ENCODE data around the gene PHLPP1. TPM values are rescaled to one million over a fixed set of nuclear protein-coding genes. Genes with fewer than 3 reads are reported as not detected.

Gene PHLPP1
- total RNA-seq, 6 experiments from 2014 or later, result 8.6 to 19.3 (median 17.0) TPM

DNA sequence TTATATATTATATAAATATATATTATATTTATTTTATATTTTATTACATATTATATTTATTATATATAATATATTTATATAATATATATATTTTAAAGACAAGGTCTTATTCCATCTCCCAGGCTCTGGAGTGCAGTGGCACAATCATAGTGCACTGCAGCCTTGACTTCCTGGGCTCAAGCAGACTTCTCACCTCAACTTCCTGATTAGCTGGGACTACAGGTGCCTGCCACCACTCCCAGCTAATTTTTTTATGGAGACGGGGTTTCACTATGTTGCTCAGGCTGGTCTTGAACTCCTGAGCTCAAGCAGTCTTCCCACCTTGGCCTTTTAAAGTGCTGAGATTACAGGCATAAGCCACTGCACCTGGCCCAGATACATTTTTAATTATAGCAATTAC is 110.0 kb downstream of the PHLPP1 start:
- ATAC-seq (no peak), DNase-seq (no peak)
- H3K27me3 ChIP-seq, result no peaks in the 10 kb centered on the region
- no peak overlapping the region for H3K27ac ChIP-seq
- intact Hi-C loops (cut with DNase I), result no loop called here
- TF ChIP-seq, protein P1, sequence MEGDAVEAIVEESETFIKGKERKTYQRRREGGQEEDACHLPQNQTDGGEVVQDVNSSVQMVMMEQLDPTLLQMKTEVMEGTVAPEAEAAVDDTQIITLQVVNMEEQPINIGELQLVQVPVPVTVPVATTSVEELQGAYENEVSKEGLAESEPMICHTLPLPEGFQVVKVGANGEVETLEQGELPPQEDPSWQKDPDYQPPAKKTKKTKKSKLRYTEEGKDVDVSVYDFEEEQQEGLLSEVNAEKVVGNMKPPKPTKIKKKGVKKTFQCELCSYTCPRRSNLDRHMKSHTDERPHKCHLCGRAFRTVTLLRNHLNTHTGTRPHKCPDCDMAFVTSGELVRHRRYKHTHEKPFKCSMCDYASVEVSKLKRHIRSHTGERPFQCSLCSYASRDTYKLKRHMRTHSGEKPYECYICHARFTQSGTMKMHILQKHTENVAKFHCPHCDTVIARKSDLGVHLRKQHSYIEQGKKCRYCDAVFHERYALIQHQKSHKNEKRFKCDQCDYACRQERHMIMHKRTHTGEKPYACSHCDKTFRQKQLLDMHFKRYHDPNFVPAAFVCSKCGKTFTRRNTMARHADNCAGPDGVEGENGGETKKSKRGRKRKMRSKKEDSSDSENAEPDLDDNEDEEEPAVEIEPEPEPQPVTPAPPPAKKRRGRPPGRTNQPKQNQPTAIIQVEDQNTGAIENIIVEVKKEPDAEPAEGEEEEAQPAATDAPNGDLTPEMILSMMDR (IDR thresholded peaks at IDR 0.05), result no peak
- no peak for TF ChIP-seq POLR2A (IDR thresholded peaks at IDR 0.05)
- H3K4me1 ChIP-seq, result peaks cover 0 to 4% (median 0%) of the 10 kb centered on the region in 4 donors
- H3K9me3 ChIP-seq, result no peaks in the 10 kb centered on the region
- no peak overlapping the region for H3K4me3 ChIP-seq
- H3K36me3 ChIP-seq, result no peaks in the 10 kb centered on the region
- 100% methylated on average over 1 of the region's 1 CpG for WGBS (ENCODE audit: insufficient coverage, low coverage, low lambda C conversion rate, missing lambda C conversion rate)

DNA sequence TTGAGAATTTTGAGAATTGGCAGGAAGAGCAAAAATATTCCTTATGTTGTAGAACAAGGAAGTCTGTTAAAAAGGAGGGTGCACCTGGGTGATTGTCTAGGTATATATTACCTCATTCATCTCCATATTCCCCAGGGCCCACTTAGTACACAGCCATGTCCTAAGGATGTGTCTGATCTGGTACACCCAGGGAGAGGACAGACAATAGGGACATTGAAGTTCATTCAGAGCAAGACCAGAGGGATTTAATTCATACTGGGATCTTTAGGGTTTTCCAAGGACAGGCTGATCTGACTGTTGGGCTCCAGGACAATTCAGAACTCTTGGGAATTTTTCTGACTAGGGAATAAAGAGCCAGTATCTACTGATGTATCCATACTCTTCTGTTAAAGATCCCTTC is 112.1 kb downstream of the PHLPP1 start:
- Histone ChIP-seq H3K9me3 (no peaks in the 10 kb centered on the region), H3K4me3 (no peak overlapping the region), H3K4me1 (peaks cover 0 to 3% (median 0%) of the 10 kb centered on the region in 4 donors), H3K27me3 (no peaks in the 10 kb centered on the region), H3K36me3 (no peaks in the 10 kb centered on the region), H3K27ac (no peak overlapping the region)
- no peak for DNase-seq
- ATAC-seq, result peak in 1 of 4 donors; percentile 9
- intact Hi-C loops (cut with DNase I), result no loop called here
- TF ChIP-seq, protein P1 (IDR thresholded peaks at IDR 0.05), result no peak
- TF ChIP-seq POLR2A (IDR thresholded peaks at IDR 0.05), result no peak

DNA sequence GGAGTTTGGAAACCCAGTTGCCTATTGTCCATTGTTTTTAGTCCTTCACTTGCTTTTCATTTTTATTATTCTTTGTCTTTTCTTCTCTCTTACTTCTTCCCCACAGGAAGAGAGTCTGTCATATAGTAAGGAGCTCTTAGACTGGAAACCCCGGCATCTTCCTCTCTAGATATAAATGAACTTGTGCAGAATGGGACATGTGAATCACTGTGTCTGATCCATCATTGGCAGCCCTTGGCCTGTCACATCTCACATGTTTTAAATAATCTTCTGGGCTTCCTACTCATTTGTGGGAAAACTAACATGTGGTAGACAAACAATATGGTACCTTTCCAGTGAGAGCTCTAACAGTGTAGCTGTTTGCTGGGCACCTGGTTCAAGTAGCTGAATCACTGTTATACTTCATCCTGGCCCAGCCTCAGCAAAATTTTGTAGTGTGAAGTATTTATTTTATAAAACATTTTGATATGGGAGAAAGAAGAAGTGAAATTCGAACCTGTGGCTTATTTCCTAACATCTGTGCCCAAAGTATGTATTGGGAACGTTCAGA is 112.8 kb downstream of the PHLPP1 start:
- Histone ChIP-seq H3K4me1 (no peaks in the 10 kb centered on the region), H3K27me3 (no peaks in the 10 kb centered on the region), H3K36me3 (no peaks in the 10 kb centered on the region), H3K4me3 (no peak overlapping the region), H3K9me3 (no peaks in the 10 kb centered on the region), H3K27ac (no peak overlapping the region)
- TF ChIP-seq POLR2A (IDR thresholded peaks at IDR 0.05), result no peak
- TF ChIP-seq, protein P1 (IDR thresholded peaks at IDR 0.05), result no peak
- no peak for ATAC-seq
- DNase-seq, result no peak
- WGBS (ENCODE audit: insufficient coverage, low coverage, low lambda C conversion rate, missing lambda C conversion rate), result 51% methylated on average over 3 of the region's 3 CpGs
- intact Hi-C loops (cut with DNase I), result no loop called here

DNA sequence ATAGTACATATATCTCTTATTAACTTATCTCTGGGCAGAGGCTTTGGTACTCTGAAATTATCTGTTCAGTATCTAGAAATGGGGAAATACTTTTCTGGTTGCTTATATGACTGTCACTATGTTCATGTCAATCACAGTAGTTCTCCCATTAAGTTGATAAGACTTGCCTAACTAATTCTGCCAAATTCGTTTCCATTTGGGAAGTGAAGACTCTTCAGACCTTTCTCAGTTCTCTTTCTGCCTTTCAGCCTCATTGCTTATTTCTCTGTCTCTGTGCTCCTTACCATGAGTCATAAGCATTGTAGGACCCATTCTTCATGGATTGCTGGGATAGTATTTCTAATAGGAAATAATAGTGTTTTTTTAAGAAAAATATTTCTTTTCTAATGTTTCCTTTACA is 113.5 kb downstream of the PHLPP1 start:
- ATAC-seq (no peak), DNase-seq (no peak)
- Histone ChIP-seq H3K36me3 (no peaks in the 10 kb centered on the region), H3K4me3 (no peak overlapping the region), H3K27me3 (no peaks in the 10 kb centered on the region), H3K9me3 (no peaks in the 10 kb centered on the region), H3K27ac (no peak overlapping the region), H3K4me1 (no peaks in the 10 kb centered on the region)
- intact Hi-C loops (cut with DNase I), result no loop called here
- 55% methylated on average over 1 of the region's 1 CpG for WGBS (ENCODE audit: insufficient coverage, low coverage, low lambda C conversion rate, missing lambda C conversion rate)
- TF ChIP-seq, protein P1 (IDR thresholded peaks at IDR 0.05), result no peak
- no peak for TF ChIP-seq POLR2A (IDR thresholded peaks at IDR 0.05)

DNA sequence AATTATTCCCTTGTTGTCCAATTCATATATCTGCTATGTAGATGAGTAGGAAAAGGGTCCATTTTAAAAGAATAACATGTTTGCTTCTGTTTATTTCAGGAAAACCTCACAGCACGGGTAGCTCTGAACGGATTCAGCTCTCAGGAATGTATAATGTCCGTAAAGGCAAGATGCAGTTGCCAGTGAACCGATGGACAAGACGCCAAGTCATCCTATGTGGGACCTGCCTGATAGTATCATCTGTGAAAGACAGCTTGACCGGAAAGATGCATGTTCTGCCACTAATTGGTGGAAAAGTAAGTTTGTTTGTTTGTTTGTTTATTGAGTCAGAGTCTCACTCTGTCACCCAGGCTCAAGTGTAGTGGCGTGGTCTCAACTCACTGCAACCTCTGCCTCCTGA is 114.6 kb downstream of the PHLPP1 start:
- H3K4me1 ChIP-seq, result no peaks in the 10 kb centered on the region
- intact Hi-C loops (cut with DNase I), result no loop called here
- H3K27me3 ChIP-seq, result no peaks in the 10 kb centered on the region
- no peak overlapping the region for H3K27ac ChIP-seq
- DNase-seq (no peak), ATAC-seq (no peak)
- no peak overlapping the region for H3K4me3 ChIP-seq
- H3K36me3 ChIP-seq, result no peaks in the 10 kb centered on the region
- no peak for TF ChIP-seq POLR2A (IDR thresholded peaks at IDR 0.05)
- TF ChIP-seq, protein P1 (IDR thresholded peaks at IDR 0.05), result no peak
- no peaks in the 10 kb centered on the region for H3K9me3 ChIP-seq
- WGBS (ENCODE audit: insufficient coverage, low coverage, low lambda C conversion rate, missing lambda C conversion rate), result 92% methylated on average over 7 of the region's 7 CpGs
